PFSK-1 (cell line): ENCODE results near the gene SCN2A.

ENCODE experiments used
- FOXP2 ChIP-seq: optimal IDR thresholded peaks from 2 replicates; pipeline ENCODE3; 2011; ENCODE audit warnings: borderline replicate concordance, control low read depth, inconsistent platforms; ENCODE audit not compliant: insufficient read depth; ENCODE audit errors: extremely low read length, extremely low read depth
- POLR2AphosphoS5 ChIP-seq: IDR thresholded peaks from 2 replicates; pipeline ENCODE4 v1.6.1; 2012; ENCODE audit warnings: low read depth, mild to moderate bottlenecking, control low read depth, low read length, moderate library complexity
- SIN3A ChIP-seq: IDR thresholded peaks from 2 replicates; pipeline ENCODE4 v1.6.1; 2012; ENCODE audit warnings: mild to moderate bottlenecking, low read length, moderate library complexity, borderline replicate concordance; ENCODE audit not compliant: insufficient read depth
- TAF1 ChIP-seq: IDR thresholded peaks from 2 replicates; pipeline ENCODE4 v1.6.1; 2012; ENCODE audit warnings: low read length, control low read depth, borderline replicate concordance; ENCODE audit not compliant: insufficient read depth
- TF ChIP-seq, protein P1 (sequence below), 2 experiments: IDR thresholded peaks; 2 replicates each; pipeline versions ENCODE4 v1.6.1 to v1.8.0; 2011 to 2012; ENCODE audit warnings: low read depth in 2 of 2, low read length in 2 of 2, control low read depth in 1 of 2, inconsistent platforms in 1 of 2, mild to moderate bottlenecking in 1 of 2, moderate library complexity in 1 of 2; ENCODE audit not compliant: insufficient read depth in 1 of 2

SCN2A gene

DNA sequence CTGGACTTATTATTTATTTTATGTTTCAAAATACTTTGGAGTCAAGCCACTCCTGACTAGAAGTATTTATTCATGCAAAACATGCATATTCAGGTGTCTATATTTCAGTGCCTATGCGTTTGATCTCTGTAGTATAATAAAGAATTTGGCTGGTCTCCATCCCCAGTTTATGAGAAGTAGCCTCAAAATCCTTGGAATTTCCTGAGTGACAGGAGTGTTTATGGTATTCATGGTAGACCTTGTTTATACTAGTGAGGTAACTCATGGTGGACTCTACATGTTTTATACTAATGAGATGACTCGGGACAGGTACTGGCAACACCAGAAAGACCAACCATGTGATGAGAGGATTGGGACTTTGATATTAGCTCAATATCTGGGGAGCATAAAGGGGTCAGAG, 186.3 kb downstream of the SCN2A start:
- TF ChIP-seq SIN3A = no peak
- TF ChIP-seq, protein P1, sequence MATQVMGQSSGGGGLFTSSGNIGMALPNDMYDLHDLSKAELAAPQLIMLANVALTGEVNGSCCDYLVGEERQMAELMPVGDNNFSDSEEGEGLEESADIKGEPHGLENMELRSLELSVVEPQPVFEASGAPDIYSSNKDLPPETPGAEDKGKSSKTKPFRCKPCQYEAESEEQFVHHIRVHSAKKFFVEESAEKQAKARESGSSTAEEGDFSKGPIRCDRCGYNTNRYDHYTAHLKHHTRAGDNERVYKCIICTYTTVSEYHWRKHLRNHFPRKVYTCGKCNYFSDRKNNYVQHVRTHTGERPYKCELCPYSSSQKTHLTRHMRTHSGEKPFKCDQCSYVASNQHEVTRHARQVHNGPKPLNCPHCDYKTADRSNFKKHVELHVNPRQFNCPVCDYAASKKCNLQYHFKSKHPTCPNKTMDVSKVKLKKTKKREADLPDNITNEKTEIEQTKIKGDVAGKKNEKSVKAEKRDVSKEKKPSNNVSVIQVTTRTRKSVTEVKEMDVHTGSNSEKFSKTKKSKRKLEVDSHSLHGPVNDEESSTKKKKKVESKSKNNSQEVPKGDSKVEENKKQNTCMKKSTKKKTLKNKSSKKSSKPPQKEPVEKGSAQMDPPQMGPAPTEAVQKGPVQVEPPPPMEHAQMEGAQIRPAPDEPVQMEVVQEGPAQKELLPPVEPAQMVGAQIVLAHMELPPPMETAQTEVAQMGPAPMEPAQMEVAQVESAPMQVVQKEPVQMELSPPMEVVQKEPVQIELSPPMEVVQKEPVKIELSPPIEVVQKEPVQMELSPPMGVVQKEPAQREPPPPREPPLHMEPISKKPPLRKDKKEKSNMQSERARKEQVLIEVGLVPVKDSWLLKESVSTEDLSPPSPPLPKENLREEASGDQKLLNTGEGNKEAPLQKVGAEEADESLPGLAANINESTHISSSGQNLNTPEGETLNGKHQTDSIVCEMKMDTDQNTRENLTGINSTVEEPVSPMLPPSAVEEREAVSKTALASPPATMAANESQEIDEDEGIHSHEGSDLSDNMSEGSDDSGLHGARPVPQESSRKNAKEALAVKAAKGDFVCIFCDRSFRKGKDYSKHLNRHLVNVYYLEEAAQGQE (IDR thresholded peaks at IDR 0.05; ENCODE audit: insufficient read depth in 1 of 2, low read depth in 2 of 2, low read length in 2 of 2) = no peak

DNA sequence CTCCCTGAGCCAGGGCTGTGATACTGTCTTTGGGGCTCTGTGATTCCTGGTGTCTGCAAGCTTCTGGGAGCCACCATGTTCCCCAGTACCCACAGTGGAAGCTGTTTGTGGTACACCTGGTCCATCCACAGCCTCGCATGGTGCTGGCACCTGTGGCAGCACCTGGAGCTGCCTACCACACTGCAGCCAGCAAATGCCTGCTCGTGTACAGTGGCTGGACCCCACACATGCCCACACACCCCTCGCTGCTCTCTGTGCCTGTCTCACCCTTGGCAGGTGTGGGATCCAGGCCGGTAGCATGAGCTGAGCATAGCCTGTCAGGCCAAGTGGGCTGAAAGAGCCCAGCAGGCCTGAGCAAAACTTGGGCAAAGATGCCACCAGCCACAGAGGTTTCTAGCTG, 188.5 kb downstream of the SCN2A start:
- TF ChIP-seq FOXP2 (no peak), TAF1 (no peak)

DNA sequence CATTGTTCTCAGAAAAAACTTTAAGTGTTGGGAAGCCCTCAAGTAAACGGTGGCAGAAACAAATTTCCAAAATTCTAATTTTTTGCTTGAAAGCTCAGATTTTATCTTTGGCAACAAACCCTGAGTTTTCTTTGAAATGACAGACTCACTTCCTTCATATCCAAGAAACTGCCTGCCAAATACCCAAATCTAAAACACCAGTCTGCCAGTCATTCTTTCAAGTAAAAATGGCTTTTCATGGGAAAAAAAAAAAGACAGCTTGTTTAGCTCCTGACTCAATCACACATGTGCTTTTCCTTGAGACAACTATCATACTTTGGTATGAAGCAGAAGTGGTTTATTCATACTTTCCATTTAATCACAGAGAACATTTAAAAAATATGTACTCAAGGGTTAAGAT, 189.7 kb downstream of the SCN2A start:
- no peak for TF ChIP-seq SIN3A
- TF ChIP-seq, protein P1 (IDR thresholded peaks at IDR 0.05; ENCODE audit: insufficient read depth in 1 of 2, low read depth in 2 of 2, low read length in 2 of 2) = no peak
- TF ChIP-seq POLR2AphosphoS5 = no peak
- no peak for TF ChIP-seq FOXP2
- TF ChIP-seq TAF1 = no peak

DNA sequence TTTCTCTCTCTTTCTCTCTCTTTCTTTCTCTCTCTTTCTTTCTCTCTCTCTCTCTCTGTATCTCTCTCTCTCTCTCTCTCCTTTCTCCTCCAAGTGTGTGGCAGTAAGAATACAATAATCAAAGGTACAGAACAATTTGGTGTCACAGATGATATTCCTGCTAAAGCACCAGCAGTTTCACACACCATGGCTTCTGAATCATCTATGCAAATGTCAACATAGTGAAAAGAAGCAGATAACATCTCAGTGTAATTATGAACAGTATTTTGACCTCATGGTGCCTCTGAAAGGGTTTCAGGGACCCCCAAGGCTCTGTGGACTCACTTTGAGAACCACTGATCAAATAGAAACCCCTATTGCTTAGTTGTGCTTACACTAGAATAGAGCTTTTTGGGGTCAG, 191.8 kb downstream of the SCN2A start:
- TF ChIP-seq TAF1 (no peak), FOXP2 (no peak), SIN3A (no peak), POLR2AphosphoS5 (no peak)
- TF ChIP-seq, protein P1 (IDR thresholded peaks at IDR 0.05; ENCODE audit: insufficient read depth in 1 of 2, low read depth in 2 of 2, low read length in 2 of 2) = no peak

DNA sequence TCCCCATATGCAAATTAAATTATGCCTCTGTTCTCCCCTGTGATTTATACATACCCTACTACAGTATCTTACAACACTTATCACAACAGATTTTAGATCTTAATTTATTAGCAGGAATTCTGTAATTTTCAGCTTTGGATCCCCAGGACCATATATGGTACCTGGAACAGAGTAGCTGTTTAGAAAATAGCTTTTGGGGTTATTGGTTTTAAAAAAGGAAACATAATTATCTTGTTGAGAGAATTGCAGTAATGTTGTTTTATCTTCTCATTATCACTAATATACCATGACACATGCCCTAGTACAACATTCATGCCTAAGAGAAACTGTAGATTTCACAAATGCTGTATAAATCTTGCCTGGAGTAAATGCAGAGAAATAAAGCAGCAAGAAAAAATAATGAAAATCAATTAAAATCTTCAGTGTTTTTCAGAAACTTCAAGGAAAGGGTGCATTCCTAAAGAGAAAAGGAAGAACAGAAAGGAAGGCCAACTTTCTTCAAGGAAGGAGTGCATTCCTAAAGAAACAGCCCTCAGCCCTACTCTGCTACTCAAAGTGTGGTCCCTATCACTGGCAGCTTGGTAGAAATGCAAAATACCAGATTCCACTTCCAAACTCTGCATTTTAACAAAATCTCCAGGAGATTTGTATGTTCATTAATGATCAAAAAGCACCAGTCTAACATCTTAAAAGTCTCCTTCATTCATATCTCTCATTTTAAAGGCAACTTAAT, 193.2 kb downstream of the SCN2A start:
- TF ChIP-seq FOXP2 (no peak), POLR2AphosphoS5 (no peak), SIN3A (no peak), TAF1 (no peak)
- TF ChIP-seq, protein P1 (IDR thresholded peaks at IDR 0.05; ENCODE audit: insufficient read depth in 1 of 2, low read depth in 2 of 2, low read length in 2 of 2) = no peak
